Fibroblast of villous mesenchyme (primary cell): ENCODE results near the gene TAF4B. TPM values are rescaled to one million over a fixed set of nuclear protein-coding genes. Genes with fewer than 3 reads are reported as not detected.

Experiments used
- DNase-seq: peaks from one replicate; pipeline ENCODE4 v3.0.0-alpha.2; 2010; ENCODE audit warnings: low read depth
- H3K4me3 ChIP-seq: 2 replicates; pipeline ENCODE4 v1.5.1; 2011; ENCODE audit warnings: low read depth, mild to moderate bottlenecking, low read length
- CTCF ChIP-seq: IDR thresholded peaks from 2 replicates; pipeline ENCODE4 v1.5.1; 2012; ENCODE audit warnings: low read depth, mild to moderate bottlenecking, low read length; ENCODE audit not compliant: insufficient read depth
- total RNA-seq: library from RNA; depleted of rRNA; stranded (reverse); fragments of >200 nt; gene quantifications from 2 replicates; pipeline ENCODE4 v1.2.3, GENCODE V29; 2012

The TAF4B gene
- total RNA-seq, 1 donor, result 0.86 TPM

- DNase-seq, result peak; percentile 66
- no peak overlapping the region for H3K4me3 ChIP-seq
These were observed 81.0 kb downstream of the TAF4B start for GRCh38 chr18:26307161-26307773.

GRCh38 chr18:26309281-26309680 lies 83.0 kb downstream of the TAF4B start:
- peak; percentile 42 for DNase-seq
- no peak for TF ChIP-seq CTCF
- H3K4me3 ChIP-seq, result no peak overlapping the region

More at GRCh38 chr18:26307161-26307773, 81.0 kb downstream of the TAF4B start:
- TF ChIP-seq CTCF, result peak; percentile 74

- H3K4me3 ChIP-seq, result no peak overlapping the region
- DNase-seq, result no peak
- no peak for TF ChIP-seq CTCF
These were observed 86.0 kb downstream of the TAF4B start for GRCh38 chr18:26312199-26312598.

- DNase-seq, result peak; percentile 46
- H3K4me3 ChIP-seq, result no peak overlapping the region
- TF ChIP-seq CTCF, result no peak
These were observed 91.2 kb downstream of the TAF4B start for GRCh38 chr18:26317398-26317797.

GRCh38 chr18:26320686-26321085 lies 94.4 kb downstream of the TAF4B start:
- TF ChIP-seq CTCF, result no peak
- no peak for DNase-seq
- H3K4me3 ChIP-seq, result no peak overlapping the region

GRCh38 chr18:26322890-26323653 lies 96.8 kb downstream of the TAF4B start:
- DNase-seq, result peak; percentile 68
- no peak for TF ChIP-seq CTCF
- H3K4me3 ChIP-seq, result no peak overlapping the region
